Measurements from ENCODE around the gene PCCA.
"Not testable (repeated sequence)": the region's sequence is repeated elsewhere in the genome, so short reads cannot be mapped to it uniquely, and the experiment has no call there.

PCCA gene

GRCh38 chr13:100178309-100178708 is 89.4 kb downstream of the PCCA start:
- no peak for DNase-seq (ENCODE audit: extremely low read depth in 1 of 2, low read depth in 1 of 2)

DNA sequence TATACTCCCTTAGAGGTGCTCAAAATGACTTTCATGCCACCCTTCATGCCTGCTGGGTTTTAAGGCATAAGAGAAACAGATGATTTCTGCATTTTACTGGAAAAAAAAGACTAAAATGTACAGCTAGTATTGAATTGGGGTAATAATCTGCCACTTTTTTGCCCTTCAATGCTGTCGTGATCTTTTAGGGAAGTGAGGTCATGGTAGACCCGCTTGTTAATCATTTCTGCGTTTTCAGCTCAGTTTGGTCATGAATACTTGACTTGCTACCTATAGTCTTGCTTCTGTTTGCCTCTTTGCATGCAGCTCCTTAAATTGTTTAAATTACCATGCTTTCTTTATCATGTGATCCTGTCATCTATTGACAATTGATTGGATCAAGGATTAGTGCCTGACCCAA is 90.4 kb downstream of the PCCA start:
- DNase-seq (ENCODE audit: extremely low read depth in 1 of 2, low read depth in 1 of 2): no peak

DNA sequence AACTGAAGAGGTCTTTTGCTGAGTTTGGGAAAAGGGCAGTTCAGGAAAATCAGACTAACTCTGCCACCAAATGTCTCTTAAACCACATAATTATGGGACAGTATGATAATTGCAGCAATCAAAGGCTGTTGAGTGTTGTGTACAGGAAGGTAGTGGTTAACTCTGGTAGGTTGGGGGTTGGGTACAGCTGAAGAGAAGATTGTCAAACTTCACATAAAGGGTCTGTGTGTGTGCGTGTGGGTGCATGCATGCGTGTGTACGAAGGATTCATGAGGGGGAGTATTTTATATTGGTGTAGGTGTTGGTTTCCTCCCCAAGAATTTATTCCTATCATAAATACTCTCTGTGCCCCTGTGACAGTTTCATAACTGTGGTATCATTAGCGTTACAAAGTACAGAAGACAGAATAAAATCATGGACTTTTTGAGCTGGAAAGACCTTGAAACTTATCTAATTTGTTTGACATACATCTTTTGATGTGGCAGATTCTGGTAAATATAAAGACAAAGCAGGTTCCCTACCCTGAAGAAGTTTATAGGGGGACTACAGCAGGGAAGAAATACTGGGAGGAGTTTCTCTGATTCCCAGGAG is 94.1 kb downstream of the PCCA start:
- no peak for DNase-seq (ENCODE audit: extremely low read depth in 1 of 2, low read depth in 1 of 2)

- DNase-seq (ENCODE audit: extremely low read depth in 1 of 2, low read depth in 1 of 2): no peak
These were observed 95.2 kb downstream of the PCCA start for GRCh38 chr13:100184095-100184494.

GRCh38 chr13:100195568-100195967 is 106.7 kb downstream of the PCCA start:
- no peak for DNase-seq (ENCODE audit: extremely low read depth in 1 of 2, low read depth in 1 of 2)

DNA sequence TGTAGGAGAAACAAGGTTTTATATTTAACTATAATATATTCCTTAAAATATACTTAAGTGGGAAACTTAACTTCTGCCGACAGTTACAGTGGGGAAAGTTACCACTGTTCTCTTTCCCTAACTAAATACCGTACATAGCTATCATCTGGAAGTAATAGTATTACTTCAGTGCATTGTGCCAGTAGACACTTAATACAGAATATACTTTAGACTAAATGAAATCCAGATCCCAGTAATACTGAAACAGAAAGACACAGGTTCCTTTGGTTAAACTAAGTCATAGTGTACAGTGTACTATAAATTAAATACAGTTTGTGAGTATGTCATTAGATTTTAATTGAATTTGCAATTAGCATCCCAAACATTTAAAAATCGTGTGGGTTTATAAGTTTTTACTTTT is 107.5 kb downstream of the PCCA start:
- no peak for DNase-seq (ENCODE audit: extremely low read depth in 1 of 2, low read depth in 1 of 2)

GRCh38 chr13:100197116-100197515 is 108.2 kb downstream of the PCCA start:
- DNase-seq (ENCODE audit: extremely low read depth in 1 of 2, low read depth in 1 of 2): no peak

GRCh38 chr13:100197591-100198365 is 108.9 kb downstream of the PCCA start:
- no peak for DNase-seq (ENCODE audit: extremely low read depth in 1 of 2, low read depth in 1 of 2)

DNA sequence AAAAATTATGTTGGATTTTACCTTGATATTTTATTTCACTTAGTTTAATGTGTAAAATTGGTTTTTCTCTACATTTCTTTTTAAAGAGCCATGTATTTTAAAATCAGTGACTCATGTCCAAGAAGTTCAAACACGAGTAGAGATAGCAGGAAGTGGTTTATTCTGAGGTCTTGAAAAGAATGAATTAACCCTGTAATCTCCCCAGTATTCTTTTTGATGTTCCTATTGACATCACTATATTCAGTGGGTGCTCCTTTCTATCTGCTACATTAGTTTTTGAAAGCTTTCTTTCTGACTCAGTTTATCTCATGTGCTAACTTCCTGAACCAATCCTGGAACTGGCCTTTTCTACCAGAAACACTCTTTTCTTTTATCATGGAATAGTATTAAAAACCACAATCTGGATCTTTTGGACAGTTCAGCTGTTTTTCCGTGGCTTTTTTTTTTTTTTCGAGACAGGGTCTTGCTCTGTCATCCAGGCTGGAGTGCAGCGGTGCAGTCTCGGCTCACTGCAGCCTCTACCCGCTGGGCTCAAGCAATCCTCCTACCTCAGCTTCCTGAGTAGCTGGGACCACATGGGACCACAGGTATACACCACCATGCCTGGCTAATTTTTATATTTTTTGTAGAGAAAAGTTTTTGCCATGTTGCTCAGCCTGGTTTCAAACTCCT is 114.9 kb downstream of the PCCA start:
- DNase-seq (ENCODE audit: extremely low read depth in 1 of 2, low read depth in 1 of 2): no peak

- DNase-seq (ENCODE audit: extremely low read depth in 1 of 2, low read depth in 1 of 2): no peak
These were observed 119.1 kb downstream of the PCCA start for GRCh38 chr13:100208002-100208401.

DNA sequence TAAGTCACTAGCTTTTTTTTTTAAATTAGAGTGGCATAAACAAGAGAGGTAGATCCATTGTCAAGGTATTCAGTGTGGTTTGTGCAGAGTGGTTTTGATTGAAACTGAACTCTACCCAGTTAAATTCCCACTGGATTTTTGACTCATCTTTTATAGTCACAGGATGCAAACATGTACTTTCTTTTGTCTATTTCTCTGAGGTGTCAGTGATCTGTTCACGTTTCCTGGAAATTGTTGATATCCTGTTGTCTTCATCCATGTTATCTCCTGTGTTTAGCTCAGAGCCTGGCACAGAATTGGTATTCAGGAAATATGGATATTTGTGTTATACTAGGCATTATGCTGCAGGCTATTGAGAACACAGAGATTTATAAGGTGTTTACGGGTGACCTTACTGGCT is 119.7 kb downstream of the PCCA start:
- DNase-seq (ENCODE audit: extremely low read depth in 1 of 2, low read depth in 1 of 2): no peak

GRCh38 chr13:100209857-100210825 is 121.2 kb downstream of the PCCA start:
- DNase-seq (ENCODE audit: extremely low read depth in 1 of 2, low read depth in 1 of 2): no peak

- DNase-seq (ENCODE audit: extremely low read depth in 1 of 2, low read depth in 1 of 2): no peak
These were observed 122.3 kb downstream of the PCCA start for GRCh38 chr13:100211016-100211710.

DNA sequence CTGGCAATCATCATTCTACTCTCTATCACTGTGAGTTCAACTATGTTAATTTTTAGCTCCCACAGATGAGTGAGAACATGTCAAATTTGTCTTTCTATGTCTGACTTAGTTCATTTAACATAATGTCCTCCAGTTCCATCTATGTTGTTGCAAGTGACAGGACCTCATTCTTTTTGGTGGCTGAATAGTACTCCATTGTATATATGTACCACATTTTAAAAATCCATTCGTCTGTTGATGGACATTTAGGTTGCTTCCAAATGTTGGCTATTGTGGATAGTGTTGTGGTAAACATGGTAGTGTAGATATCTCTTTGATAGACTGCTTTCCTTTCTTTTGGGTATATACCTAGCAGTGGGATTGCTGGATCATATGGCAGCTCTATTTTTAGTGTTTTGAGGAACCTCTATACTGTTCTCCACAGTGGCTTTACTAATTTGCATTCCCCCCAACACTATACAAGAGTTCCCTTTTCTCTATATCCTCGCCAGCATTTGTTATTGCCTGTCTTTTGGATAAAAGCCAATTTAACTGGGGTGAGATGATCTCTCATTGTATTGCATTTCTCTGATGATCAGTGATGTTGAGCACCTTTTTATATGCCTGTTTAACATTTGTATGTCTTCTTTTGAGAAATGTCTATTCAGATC is 124.1 kb downstream of the PCCA start:
- DNase-seq (ENCODE audit: extremely low read depth in 1 of 2, low read depth in 1 of 2): no peak

DNA sequence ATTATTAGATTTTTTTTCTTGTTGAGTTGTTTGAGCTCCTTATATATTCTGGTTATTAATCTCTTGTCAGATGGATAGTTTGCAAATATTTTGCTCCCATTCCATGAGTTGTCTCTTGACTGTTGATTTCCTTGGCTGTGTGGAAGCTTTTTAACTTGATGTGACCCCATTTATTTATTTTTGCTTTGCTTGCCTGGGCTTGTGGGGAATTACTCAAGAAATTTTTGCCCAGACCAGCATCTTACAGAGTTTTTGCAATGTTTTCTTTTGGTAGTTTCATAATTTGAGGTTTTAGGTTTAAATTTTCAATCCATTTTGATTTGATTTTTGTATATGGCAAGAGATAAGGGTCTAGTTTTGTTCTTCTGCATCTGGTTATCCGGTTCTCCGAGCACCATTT is 124.7 kb downstream of the PCCA start:
- DNase-seq (ENCODE audit: extremely low read depth in 1 of 2, low read depth in 1 of 2): no peak

DNA sequence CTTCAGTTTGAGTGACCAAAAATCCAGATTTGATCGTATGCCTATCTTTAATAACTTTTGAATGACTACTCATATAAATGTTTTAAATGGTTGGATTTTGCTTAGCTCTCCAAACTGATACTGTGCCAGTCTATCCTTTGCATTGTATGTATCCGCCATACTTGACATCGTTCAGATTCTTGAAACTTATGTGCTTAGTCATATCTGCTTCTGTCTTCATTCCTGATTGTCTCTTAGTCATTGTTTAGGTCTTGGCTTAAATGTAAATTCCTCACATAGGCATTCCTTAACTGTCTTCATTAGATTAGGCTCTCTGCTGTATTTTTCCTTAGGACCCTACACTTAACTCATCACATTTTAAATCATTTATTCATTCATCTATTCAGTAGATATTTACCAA is 126.0 kb downstream of the PCCA start:
- no peak for DNase-seq (ENCODE audit: extremely low read depth in 1 of 2, low read depth in 1 of 2)

GRCh38 chr13:100221166-100221565 is 132.3 kb downstream of the PCCA start:
- DNase-seq (ENCODE audit: extremely low read depth in 1 of 2, low read depth in 1 of 2): no peak

DNA sequence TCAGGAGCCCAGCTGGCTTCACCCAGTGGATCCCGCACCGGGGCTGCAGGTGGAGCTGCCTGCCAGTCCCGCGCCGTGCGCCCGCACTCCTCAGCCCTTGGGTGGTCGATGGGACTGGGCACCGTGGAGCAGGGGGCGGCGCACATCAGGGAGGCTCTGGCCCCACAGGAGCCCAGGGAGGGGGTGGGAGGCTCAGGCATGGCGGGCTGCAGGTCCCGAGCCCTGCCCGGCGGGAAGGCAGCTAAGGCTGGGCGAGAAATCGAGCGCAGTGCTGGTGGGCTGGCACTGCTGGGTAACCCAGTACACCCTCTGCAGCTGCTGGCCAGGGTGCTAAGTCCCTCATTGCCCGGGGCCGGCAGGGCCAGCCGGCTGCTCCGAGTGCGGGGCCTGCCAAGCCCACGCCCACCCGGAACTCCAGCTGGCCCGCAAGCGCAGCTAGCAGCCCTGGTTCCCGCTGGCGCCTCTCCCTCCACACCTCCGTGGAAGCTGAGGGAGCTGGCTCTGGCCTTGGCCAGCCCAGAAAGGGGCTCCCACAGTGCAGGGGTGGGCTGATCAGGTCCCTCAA is 135.2 kb downstream of the PCCA start:
- not testable (repeated sequence) for DNase-seq (ENCODE audit: extremely low read depth in 1 of 2, low read depth in 1 of 2)

DNA sequence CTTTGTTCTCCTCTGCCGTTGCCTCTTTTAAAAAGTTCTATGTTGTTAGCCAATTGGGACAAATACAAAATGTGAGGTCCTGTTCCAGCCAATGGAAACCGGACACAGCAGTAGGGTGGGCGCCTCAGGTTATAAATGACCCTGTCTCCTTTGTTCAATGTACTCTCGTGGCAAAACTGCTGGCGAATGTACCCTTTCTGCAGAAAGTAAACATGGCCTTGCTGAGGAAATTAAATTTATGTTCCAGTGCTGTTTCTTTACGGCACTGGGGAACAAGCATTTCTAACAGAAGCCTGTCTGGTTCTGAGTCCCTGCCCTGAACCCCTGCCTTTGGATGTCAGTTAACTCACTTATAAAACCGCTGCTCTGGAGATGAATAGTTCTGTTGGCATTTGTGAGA is 140.7 kb downstream of the PCCA start:
- DNase-seq (ENCODE audit: extremely low read depth in 1 of 2, low read depth in 1 of 2): no peak

- no peak for DNase-seq (ENCODE audit: extremely low read depth in 1 of 2, low read depth in 1 of 2)
These were observed 141.9 kb downstream of the PCCA start for GRCh38 chr13:100230769-100231149.

All from activated CD8-positive, alpha-beta memory T cell treated with anti-CD3 and anti-CD28 coated beads for 1 hour (primary cell).